Ishikawa (cell line): Measurements from ENCODE around the gene TMEM100.

Source experiments
- CEBPB ChIP-seq: IDR thresholded peaks from 2 replicates; pipeline ENCODE4 v1.6.1; 2012
- CREB1 ChIP-seq: IDR thresholded peaks from 2 replicates; pipeline ENCODE4 v1.6.1; 2012; ENCODE audit warnings: low read depth
- EGR1 ChIP-seq: IDR thresholded peaks from 2 replicates; pipeline ENCODE4 v1.6.1; 2012
- EP300 ChIP-seq: IDR thresholded peaks from 2 replicates; pipeline ENCODE4 v1.6.1; 2012; ENCODE audit warnings: borderline replicate concordance
- FOXM1 ChIP-seq: IDR thresholded peaks from 2 replicates; pipeline ENCODE4 v1.6.1; 2012; ENCODE audit warnings: low read depth, borderline replicate concordance
- MAX ChIP-seq: IDR thresholded peaks from 2 replicates; pipeline ENCODE4 v1.6.1; 2012
- NFIC ChIP-seq: IDR thresholded peaks from 2 replicates; pipeline ENCODE4 v1.6.1; 2012
- RAD21 ChIP-seq: IDR thresholded peaks from 2 replicates; pipeline ENCODE4 v1.6.1; 2012; ENCODE audit warnings: low read depth
- REST ChIP-seq: IDR thresholded peaks from 2 replicates; pipeline ENCODE4 v1.6.1; 2012; ENCODE audit warnings: low read depth, mild to moderate bottlenecking
- TAF1 ChIP-seq: IDR thresholded peaks from 2 replicates; pipeline ENCODE4 v1.6.1; 2012; ENCODE audit warnings: low read depth, mild to moderate bottlenecking
- TCF12 ChIP-seq: IDR thresholded peaks from 2 replicates; pipeline ENCODE4 v1.6.1; 2012; ENCODE audit warnings: low read depth
- TEAD4 ChIP-seq: IDR thresholded peaks from 2 replicates; pipeline ENCODE4 v1.6.1; 2012
- USF1 ChIP-seq: IDR thresholded peaks from 2 replicates; pipeline ENCODE4 v1.6.1; 2012
- YY1 ChIP-seq: IDR thresholded peaks from 2 replicates; pipeline ENCODE4 v1.6.1; 2012; ENCODE audit warnings: low read depth
- ZBTB7A ChIP-seq: IDR thresholded peaks from 2 replicates; pipeline ENCODE4 v1.6.1; 2012; ENCODE audit warnings: low read depth

TMEM100 gene

GRCh38 chr17:55730380-55730779, 7.7 kb upstream of the TMEM100 start:
- TF ChIP-seq USF1, result no peak
- no peak for TF ChIP-seq TAF1
- TF ChIP-seq TEAD4, result no peak
- no peak for TF ChIP-seq CEBPB
- no peak for TF ChIP-seq MAX
- no peak for TF ChIP-seq YY1
- TF ChIP-seq EP300, result no peak
- TF ChIP-seq EGR1, result no peak
- no peak for TF ChIP-seq NFIC
- TF ChIP-seq REST, result no peak
- TF ChIP-seq CREB1, result no peak
- no peak for TF ChIP-seq TCF12
- no peak for TF ChIP-seq ZBTB7A
- TF ChIP-seq FOXM1, result no peak
- no peak for TF ChIP-seq RAD21

GRCh38 chr17:55729484-55729883, 6.8 kb upstream of the TMEM100 start:
- no peak for TF ChIP-seq TAF1

GRCh38 chr17:55728833-55729232, 6.2 kb upstream of the TMEM100 start:
- TF ChIP-seq TEAD4 (no peak), TAF1 (no peak), YY1 (no peak), REST (no peak), TCF12 (no peak), CEBPB (no peak), USF1 (no peak), ZBTB7A (no peak), EGR1 (no peak), NFIC (no peak), MAX (no peak)

- TF ChIP-seq YY1 (no peak), RAD21 (no peak), EP300 (no peak), FOXM1 (no peak), NFIC (no peak), CREB1 (no peak), EGR1 (no peak), USF1 (no peak), MAX (no peak), TAF1 (no peak), TEAD4 (no peak), CEBPB (no peak), TCF12 (no peak), ZBTB7A (no peak), REST (no peak)
Measured at GRCh38 chr17:55728361-55728760, 5.7 kb upstream of the TMEM100 start.
